ENCODE results near the gene SLC51B. TPM values are rescaled to one million over a fixed set of nuclear protein-coding genes. Genes with fewer than 3 reads are reported as not detected.
"Not testable (repeated sequence)": the region's sequence is repeated elsewhere in the genome, so short reads cannot be mapped to it uniquely, and the experiment has no call there.

Gene SLC51B
- total RNA-seq, 1 donor from 2014 or later: not detected

GRCh38 chr15:65095011-65095746, 50.0 kb downstream of the SLC51B start:
- Mint-ChIP-seq H3K27me3 (ENCODE audit: unreplicated experiment) (no peaks in the 10 kb centered on the region), H3K27ac (ENCODE audit: unreplicated experiment) (no peak overlapping the region), H3K4me1 (ENCODE audit: unreplicated experiment) (peaks cover 22% of the 10 kb centered on the region), H3K9me3 (ENCODE audit: unreplicated experiment) (no peaks in the 10 kb centered on the region), H3K4me3 (ENCODE audit: unreplicated experiment) (no peak overlapping the region), H3K36me3 (ENCODE audit: unreplicated experiment) (peaks cover 21% of the 10 kb centered on the region)
- DNase-seq (ENCODE audit: extremely low spot score, unreplicated experiment): no peak
- TF ChIP-seq CTCF (IDR thresholded peaks at IDR 0.05): no peak

DNA sequence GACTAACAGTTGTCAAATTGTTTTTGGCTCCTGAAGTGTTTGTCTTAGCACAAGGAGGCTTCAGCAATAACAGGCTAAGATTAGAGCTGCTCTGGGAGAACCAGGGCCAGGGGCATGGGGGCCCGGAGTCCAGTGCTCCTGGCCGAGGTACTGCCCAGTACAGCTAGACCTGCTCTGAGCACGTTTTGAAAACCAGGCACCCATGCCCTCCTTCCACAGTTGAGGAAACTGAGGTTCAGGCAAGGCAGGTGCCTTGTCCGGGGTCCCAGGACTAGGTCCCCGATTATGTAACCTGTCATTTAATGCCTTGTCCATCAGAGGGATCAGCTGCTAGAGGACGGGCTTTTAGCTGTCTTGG, 50.5 kb downstream of the SLC51B start:
- Mint-ChIP-seq H3K36me3 (ENCODE audit: unreplicated experiment) (peaks cover 25% of the 10 kb centered on the region), H3K4me3 (ENCODE audit: unreplicated experiment) (no peak overlapping the region), H3K9me3 (ENCODE audit: unreplicated experiment) (no peaks in the 10 kb centered on the region), H3K27me3 (ENCODE audit: unreplicated experiment) (no peaks in the 10 kb centered on the region), H3K4me1 (ENCODE audit: unreplicated experiment) (peaks cover 22% of the 10 kb centered on the region), H3K27ac (ENCODE audit: unreplicated experiment) (no peak overlapping the region)
- no peak for DNase-seq (ENCODE audit: extremely low spot score, unreplicated experiment)
- no peak for TF ChIP-seq CTCF (IDR thresholded peaks at IDR 0.05)

GRCh38 chr15:65096481-65097385, 51.5 kb downstream of the SLC51B start:
- DNase-seq (ENCODE audit: extremely low spot score, unreplicated experiment): no peak
- Mint-ChIP-seq H3K27me3 (ENCODE audit: unreplicated experiment) (no peaks in the 10 kb centered on the region), H3K4me3 (ENCODE audit: unreplicated experiment) (no peak overlapping the region), H3K36me3 (ENCODE audit: unreplicated experiment) (peaks cover 32% of the 10 kb centered on the region), H3K27ac (ENCODE audit: unreplicated experiment) (peak overlapping the region; percentile 20), H3K9me3 (ENCODE audit: unreplicated experiment) (no peaks in the 10 kb centered on the region), H3K4me1 (ENCODE audit: unreplicated experiment) (peaks cover 24% of the 10 kb centered on the region)
- TF ChIP-seq CTCF (IDR thresholded peaks at IDR 0.05): no peak

- Mint-ChIP-seq H3K9me3 (ENCODE audit: unreplicated experiment) (no peaks in the 10 kb centered on the region), H3K27ac (ENCODE audit: unreplicated experiment) (no peak overlapping the region), H3K4me3 (ENCODE audit: unreplicated experiment) (no peak overlapping the region), H3K36me3 (ENCODE audit: unreplicated experiment) (peaks cover 33% of the 10 kb centered on the region), H3K4me1 (ENCODE audit: unreplicated experiment) (peaks cover 24% of the 10 kb centered on the region), H3K27me3 (ENCODE audit: unreplicated experiment) (no peaks in the 10 kb centered on the region)
- no peak for DNase-seq (ENCODE audit: extremely low spot score, unreplicated experiment)
- no peak for TF ChIP-seq CTCF (IDR thresholded peaks at IDR 0.05)
Observed at GRCh38 chr15:65097651-65098263, 52.6 kb downstream of the SLC51B start.

DNA sequence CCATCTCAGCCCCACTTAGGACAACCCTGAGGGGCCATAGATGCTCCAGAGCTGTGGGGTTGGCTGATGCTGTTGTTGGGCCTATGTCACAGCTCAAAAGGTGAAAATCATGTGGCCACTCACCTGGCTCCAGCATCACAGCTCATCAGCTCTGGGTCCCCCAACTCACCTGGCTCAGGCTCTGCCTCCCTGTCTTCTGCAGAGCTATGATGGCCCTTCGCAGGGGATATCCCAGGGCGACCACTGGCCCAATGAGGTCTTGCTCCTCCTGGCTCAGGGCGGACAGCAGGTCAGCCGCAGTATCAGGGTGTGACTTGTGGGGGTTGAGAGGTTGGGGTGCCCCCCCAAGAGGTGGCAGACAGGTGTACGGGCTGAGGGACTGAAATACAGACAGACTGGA, 54.1 kb downstream of the SLC51B start:
- Mint-ChIP-seq H3K4me1 (ENCODE audit: unreplicated experiment) (peaks cover 24% of the 10 kb centered on the region), H3K4me3 (ENCODE audit: unreplicated experiment) (no peak overlapping the region), H3K36me3 (ENCODE audit: unreplicated experiment) (peaks cover 36% of the 10 kb centered on the region), H3K9me3 (ENCODE audit: unreplicated experiment) (no peaks in the 10 kb centered on the region), H3K27me3 (ENCODE audit: unreplicated experiment) (no peaks in the 10 kb centered on the region), H3K27ac (ENCODE audit: unreplicated experiment) (no peak overlapping the region)
- no peak for DNase-seq (ENCODE audit: extremely low spot score, unreplicated experiment)
- TF ChIP-seq CTCF (IDR thresholded peaks at IDR 0.05): no peak

DNA sequence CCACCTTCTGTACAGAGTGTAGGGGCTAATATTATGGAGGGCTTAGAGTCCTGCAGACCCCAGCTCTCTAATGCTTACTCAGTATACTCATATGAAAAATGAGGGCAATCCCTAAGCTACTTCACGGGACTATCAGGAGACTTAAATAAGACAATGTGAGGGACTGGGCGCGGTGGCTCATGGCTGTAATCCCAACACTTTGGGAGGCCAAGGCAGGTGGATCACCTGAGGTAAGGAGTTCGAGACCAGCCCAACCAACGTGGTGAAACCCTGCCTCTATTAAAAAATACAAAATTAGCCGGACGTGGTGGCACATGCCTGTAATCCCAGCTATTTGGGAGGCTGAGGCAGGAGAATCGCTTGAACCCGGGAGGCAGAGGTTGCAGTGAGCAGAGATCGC, 54.6 kb downstream of the SLC51B start:
- Mint-ChIP-seq H3K36me3 (ENCODE audit: unreplicated experiment) (peaks cover 36% of the 10 kb centered on the region), H3K4me1 (ENCODE audit: unreplicated experiment) (peaks cover 24% of the 10 kb centered on the region)

More for the DNA sequence above, 54.6 kb downstream of the SLC51B start:
- not testable (repeated sequence) for H3K4me3 Mint-ChIP-seq (ENCODE audit: unreplicated experiment); H3K9me3 Mint-ChIP-seq (ENCODE audit: unreplicated experiment); H3K27me3 Mint-ChIP-seq (ENCODE audit: unreplicated experiment); DNase-seq (ENCODE audit: extremely low spot score, unreplicated experiment); H3K27ac Mint-ChIP-seq (ENCODE audit: unreplicated experiment)

Data from osteocyte (in vitro differentiated cells).